NT2/D1 (cell line): ENCODE results near the gene REPS1.

Experiments
- SUZ12 ChIP-seq: IDR thresholded peaks from 2 replicates; pipeline ENCODE4 v1.6.1; 2011; ENCODE audit not compliant: insufficient read length, insufficient read depth; ENCODE audit errors: extremely low read depth
- YY1 ChIP-seq: IDR thresholded peaks from 2 replicates; pipeline ENCODE4 v1.6.1; 2011; ENCODE audit not compliant: insufficient read length, insufficient read depth
- ZNF274 ChIP-seq: IDR thresholded peaks from 2 replicates; pipeline ENCODE4 v1.6.1; 2011; ENCODE audit warnings: mild to moderate bottlenecking, low read depth, low read length

GRCh38 chr6:138975815-138976214, 12.2 kb downstream of the REPS1 start:
- TF ChIP-seq YY1 (no peak), ZNF274 (no peak), SUZ12 (no peak)
